ENCODE results near the gene TBC1D4.

Gene TBC1D4

GRCh38 chr13:75418186-75418843 is 63.7 kb downstream of the TBC1D4 start:
- DNase-seq (ENCODE audit: low read depth): no peak
- TF ChIP-seq, protein P1, sequence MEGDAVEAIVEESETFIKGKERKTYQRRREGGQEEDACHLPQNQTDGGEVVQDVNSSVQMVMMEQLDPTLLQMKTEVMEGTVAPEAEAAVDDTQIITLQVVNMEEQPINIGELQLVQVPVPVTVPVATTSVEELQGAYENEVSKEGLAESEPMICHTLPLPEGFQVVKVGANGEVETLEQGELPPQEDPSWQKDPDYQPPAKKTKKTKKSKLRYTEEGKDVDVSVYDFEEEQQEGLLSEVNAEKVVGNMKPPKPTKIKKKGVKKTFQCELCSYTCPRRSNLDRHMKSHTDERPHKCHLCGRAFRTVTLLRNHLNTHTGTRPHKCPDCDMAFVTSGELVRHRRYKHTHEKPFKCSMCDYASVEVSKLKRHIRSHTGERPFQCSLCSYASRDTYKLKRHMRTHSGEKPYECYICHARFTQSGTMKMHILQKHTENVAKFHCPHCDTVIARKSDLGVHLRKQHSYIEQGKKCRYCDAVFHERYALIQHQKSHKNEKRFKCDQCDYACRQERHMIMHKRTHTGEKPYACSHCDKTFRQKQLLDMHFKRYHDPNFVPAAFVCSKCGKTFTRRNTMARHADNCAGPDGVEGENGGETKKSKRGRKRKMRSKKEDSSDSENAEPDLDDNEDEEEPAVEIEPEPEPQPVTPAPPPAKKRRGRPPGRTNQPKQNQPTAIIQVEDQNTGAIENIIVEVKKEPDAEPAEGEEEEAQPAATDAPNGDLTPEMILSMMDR (conservative IDR thresholded peaks at IDR 0.05; ENCODE audit: low read depth, low read length): no peak
- H3K4me3 ChIP-seq (ENCODE audit: low read depth, low read length): no peak overlapping the region

GRCh38 chr13:75417656-75418055 is 64.3 kb downstream of the TBC1D4 start:
- DNase-seq (ENCODE audit: low read depth): no peak
- no peak overlapping the region for H3K4me3 ChIP-seq (ENCODE audit: low read depth, low read length)
- TF ChIP-seq, protein P1 (conservative IDR thresholded peaks at IDR 0.05; ENCODE audit: low read depth, low read length): no peak

DNA sequence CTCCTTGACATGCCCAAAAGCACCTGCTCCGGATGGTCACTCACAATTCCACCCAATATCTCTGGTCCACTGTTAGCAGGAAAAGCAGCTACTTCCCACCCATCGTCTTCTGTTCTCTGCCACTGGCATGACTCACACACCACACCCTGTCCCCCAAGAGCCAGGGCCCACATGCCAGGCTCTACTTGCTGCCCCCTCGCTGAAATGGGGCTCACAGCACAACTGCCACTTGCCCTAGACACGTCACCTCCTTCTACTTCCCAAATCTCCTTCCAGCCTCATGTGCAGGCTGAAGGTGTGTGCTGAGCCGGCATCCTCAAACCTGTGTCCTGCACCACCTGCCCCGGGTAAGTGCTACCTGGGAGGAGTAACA is 65.0 kb downstream of the TBC1D4 start:
- DNase-seq (ENCODE audit: low read depth): no peak
- H3K4me3 ChIP-seq (ENCODE audit: low read depth, low read length): no peak overlapping the region
- TF ChIP-seq, protein P1 (conservative IDR thresholded peaks at IDR 0.05; ENCODE audit: low read depth, low read length): no peak

GRCh38 chr13:75416327-75417011 is 65.5 kb downstream of the TBC1D4 start:
- TF ChIP-seq, protein P1 (conservative IDR thresholded peaks at IDR 0.05; ENCODE audit: low read depth, low read length): no peak
- H3K4me3 ChIP-seq (ENCODE audit: low read depth, low read length): no peak overlapping the region
- no peak for DNase-seq (ENCODE audit: low read depth)

GRCh38 chr13:75415694-75416093 is 66.3 kb downstream of the TBC1D4 start:
- TF ChIP-seq, protein P1 (conservative IDR thresholded peaks at IDR 0.05; ENCODE audit: low read depth, low read length): no peak
- DNase-seq (ENCODE audit: low read depth): peak; percentile 92
- H3K4me3 ChIP-seq (ENCODE audit: low read depth, low read length): no peak overlapping the region

- no peak overlapping the region for H3K4me3 ChIP-seq (ENCODE audit: low read depth, low read length)
- DNase-seq (ENCODE audit: low read depth): no peak
- TF ChIP-seq, protein P1 (conservative IDR thresholded peaks at IDR 0.05; ENCODE audit: low read depth, low read length): no peak
Observed at GRCh38 chr13:75415171-75415570, 66.8 kb downstream of the TBC1D4 start.
